Colonic mucosa (tissue), 4 donors: ENCODE measurements around the gene ZFAND3. TPM values are rescaled to one million over a fixed set of nuclear protein-coding genes. Genes with fewer than 3 reads are reported as not detected.

Experiments
- DNase-seq: peaks from one replicate; pipeline ENCODE4 v3.0.0-alpha.2; 2020
- H3K27ac ChIP-seq: fragments of 200-600 bp; one replicate; pipeline ENCODE4 v1.8.0; 2021
- H3K27me3 ChIP-seq: fragments of 200-600 bp; one replicate; pipeline ENCODE4 v1.8.0; 2021
- H3K36me3 ChIP-seq: fragments of 200-600 bp; one replicate; pipeline ENCODE4 v1.8.0; 2021
- H3K4me1 ChIP-seq: fragments of 200-600 bp; one replicate; pipeline ENCODE4 v1.8.0; 2021; ENCODE audit warnings: mild to moderate bottlenecking
- H3K4me3 ChIP-seq: fragments of 200-600 bp; one replicate; pipeline ENCODE4 v1.8.0; 2021
- H3K9ac ChIP-seq, 2 donors: one replicate each; pipeline ENCODE4 v1.7.0; 2013; ENCODE audit warnings: control low read depth in 2 of 2, low read depth in 2 of 2, low read length in 2 of 2
- H3K9me3 ChIP-seq: fragments of 200-600 bp; one replicate; pipeline ENCODE4 v1.8.0; 2021
- CTCF ChIP-seq: fragments of 200-600 bp; IDR thresholded peaks from one replicate; pipeline ENCODE4 v1.8.0; 2022; ENCODE audit warnings: antibody characterized with exemption, mild to moderate bottlenecking
- intact Hi-C: fragments of 100-400 bp; cut with DNase I; formaldehyde crosslinking; loops from one replicate; pipeline ENCODE4 v1.14.1; 2022
- total RNA-seq, 2 donors: library from RNA; stranded (reverse); fragmentation: NEBNext Ultra II Directional in 1 of 2; extraction: Animal tissue kit (Norgen Biotek cat#: 25700) in 1 of 2; gene quantifications; one replicate each; pipeline ENCODE4 v1.2.1, GENCODE V29; 2021
- donor health status: healthy.
- donor health status: DM: no; HTN: no; CAD: no.
- donor health status: DM: no; HTN: no; CAD: no.

Gene ZFAND3
- total RNA-seq, 2 donors from 2014 or later = 42.0 to 96.8 TPM

- TF ChIP-seq CTCF = no peak
- Histone ChIP-seq H3K4me1 (no peaks in the 10 kb centered on the region), H3K9ac (no peak overlapping the region), H3K36me3 (no peaks in the 10 kb centered on the region), H3K9me3 (no peaks in the 10 kb centered on the region), H3K27me3 (no peaks in the 10 kb centered on the region), H3K4me3 (no peak overlapping the region), H3K27ac (no peak overlapping the region)
- DNase-seq = no peak
- intact Hi-C loops = no loop called here
Measured at GRCh38 chr6:37930288-37930971, 110.9 kb downstream of the ZFAND3 start.

- Histone ChIP-seq H3K4me3 (no peak overlapping the region), H3K4me1 (no peaks in the 10 kb centered on the region), H3K36me3 (no peaks in the 10 kb centered on the region), H3K9me3 (no peaks in the 10 kb centered on the region), H3K9ac (no peak overlapping the region), H3K27ac (no peak overlapping the region), H3K27me3 (no peaks in the 10 kb centered on the region)
- TF ChIP-seq CTCF = no peak
- intact Hi-C loops = no loop called here
- DNase-seq = no peak
Measured at GRCh38 chr6:37931066-37931465, 111.5 kb downstream of the ZFAND3 start.

- no peak for TF ChIP-seq CTCF
- Histone ChIP-seq H3K4me3 (no peak overlapping the region), H3K27me3 (no peaks in the 10 kb centered on the region), H3K27ac (no peak overlapping the region), H3K9me3 (no peaks in the 10 kb centered on the region), H3K36me3 (no peaks in the 10 kb centered on the region), H3K4me1 (no peaks in the 10 kb centered on the region), H3K9ac (no peak overlapping the region)
- intact Hi-C loops = no loop called here
- DNase-seq = no peak
Measured at GRCh38 chr6:37934276-37934675, 114.7 kb downstream of the ZFAND3 start.

GRCh38 chr6:37936150-37936549, 116.6 kb downstream of the ZFAND3 start:
- Histone ChIP-seq H3K9me3 (no peaks in the 10 kb centered on the region), H3K9ac (no peak overlapping the region), H3K4me3 (no peak overlapping the region), H3K27me3 (no peaks in the 10 kb centered on the region), H3K27ac (no peak overlapping the region), H3K4me1 (no peaks in the 10 kb centered on the region), H3K36me3 (no peaks in the 10 kb centered on the region)
- intact Hi-C loops = no loop called here
- no peak for DNase-seq
- no peak for TF ChIP-seq CTCF

GRCh38 chr6:37936906-37937305, 117.4 kb downstream of the ZFAND3 start:
- intact Hi-C loops = no loop called here
- Histone ChIP-seq H3K27me3 (no peaks in the 10 kb centered on the region), H3K27ac (no peak overlapping the region), H3K36me3 (no peaks in the 10 kb centered on the region), H3K4me3 (no peak overlapping the region), H3K9ac (no peak overlapping the region), H3K9me3 (no peaks in the 10 kb centered on the region), H3K4me1 (no peaks in the 10 kb centered on the region)
- no peak for TF ChIP-seq CTCF
- DNase-seq = no peak
